Measurements from ENCODE around the gene FRMPD2.
A peak's percentile ranks its signal among the peaks of the same experiment; 100 is the strongest.

FRMPD2 gene

GRCh38 chr10:48257407-48257961, 17.0 kb downstream of the FRMPD2 start:
- Histone ChIP-seq H3K36me3 (ENCODE audit: insufficient read depth, low read length) (no peaks in the 10 kb centered on the region), H3K4me3 (ENCODE audit: low read depth in 1 of 2, low read length in 2 of 2) (no peak overlapping the region), H3K4me2 (ENCODE audit: insufficient read depth, low read length) (no peak overlapping the region), H3K79me2 (ENCODE audit: insufficient read depth, low read length) (no peaks in the 10 kb centered on the region), H3K9ac (ENCODE audit: low read depth, low read length) (no peak overlapping the region), H2AFZ (ENCODE audit: low read depth, low read length) (no peak overlapping the region), H3K27ac (ENCODE audit: low read length) (no peak overlapping the region), H4K20me1 (ENCODE audit: insufficient read depth, low read length) (no peaks in the 10 kb centered on the region), H3K27me3 (ENCODE audit: insufficient read depth, low read length, poor library complexity) (no peaks in the 10 kb centered on the region), H3K9me3 (ENCODE audit: insufficient read depth, low read length, severe bottlenecking) (no peaks in the 10 kb centered on the region), H3K4me1 (ENCODE audit: insufficient read depth, low read length) (no peaks in the 10 kb centered on the region)
- DNase-seq = no peak
- ATAC-seq (ENCODE audit: insufficient read depth, low read depth) = no peak
- TF ChIP-seq EZH2 (IDR thresholded peaks at IDR 0.05; ENCODE audit: borderline replicate concordance, low read depth, low read length, severe bottlenecking) (no peak), CTCF (IDR thresholded peaks at IDR 0.05; ENCODE audit: borderline replicate concordance, extremely low read depth, low read length, poor library complexity, severe bottlenecking) (no peak)

GRCh38 chr10:48255722-48256121, 18.8 kb downstream of the FRMPD2 start:
- H3K9ac ChIP-seq (ENCODE audit: low read depth, low read length) = no peak overlapping the region
- no peaks in the 10 kb centered on the region for H4K20me1 ChIP-seq (ENCODE audit: insufficient read depth, low read length)
- H3K27ac ChIP-seq (ENCODE audit: low read length) = no peak overlapping the region
- TF ChIP-seq CTCF (IDR thresholded peaks at IDR 0.05; ENCODE audit: borderline replicate concordance, extremely low read depth, low read length, poor library complexity, severe bottlenecking) (no peak), EZH2 (IDR thresholded peaks at IDR 0.05; ENCODE audit: borderline replicate concordance, low read depth, low read length, severe bottlenecking) (no peak)
- no peak overlapping the region for H2AFZ ChIP-seq (ENCODE audit: low read depth, low read length)
- H3K9me3 ChIP-seq (ENCODE audit: insufficient read depth, low read length, severe bottlenecking) = no peaks in the 10 kb centered on the region
- ATAC-seq (ENCODE audit: insufficient read depth, low read depth) (no peak), DNase-seq (peak; percentile 2)
- H3K4me3 ChIP-seq (ENCODE audit: low read depth in 1 of 2, low read length in 2 of 2) = no peak overlapping the region
- H3K79me2 ChIP-seq (ENCODE audit: insufficient read depth, low read length) = no peaks in the 10 kb centered on the region
- H3K4me2 ChIP-seq (ENCODE audit: insufficient read depth, low read length) = no peak overlapping the region
- no peaks in the 10 kb centered on the region for H3K36me3 ChIP-seq (ENCODE audit: insufficient read depth, low read length)
- no peaks in the 10 kb centered on the region for H3K27me3 ChIP-seq (ENCODE audit: insufficient read depth, low read length, poor library complexity)
- no peaks in the 10 kb centered on the region for H3K4me1 ChIP-seq (ENCODE audit: insufficient read depth, low read length)

GRCh38 chr10:48254750-48255512, 19.6 kb downstream of the FRMPD2 start:
- DNase-seq (peak; percentile 1), ATAC-seq (ENCODE audit: insufficient read depth, low read depth) (no peak)
- no peaks in the 10 kb centered on the region for H3K36me3 ChIP-seq (ENCODE audit: insufficient read depth, low read length)
- H3K9ac ChIP-seq (ENCODE audit: low read depth, low read length) = no peak overlapping the region
- H3K4me1 ChIP-seq (ENCODE audit: insufficient read depth, low read length) = no peaks in the 10 kb centered on the region
- H3K27me3 ChIP-seq (ENCODE audit: insufficient read depth, low read length, poor library complexity) = no peaks in the 10 kb centered on the region
- no peaks in the 10 kb centered on the region for H4K20me1 ChIP-seq (ENCODE audit: insufficient read depth, low read length)
- no peak overlapping the region for H3K4me2 ChIP-seq (ENCODE audit: insufficient read depth, low read length)
- no peaks in the 10 kb centered on the region for H3K9me3 ChIP-seq (ENCODE audit: insufficient read depth, low read length, severe bottlenecking)
- no peak overlapping the region for H3K4me3 ChIP-seq (ENCODE audit: low read depth in 1 of 2, low read length in 2 of 2)
- H3K79me2 ChIP-seq (ENCODE audit: insufficient read depth, low read length) = no peaks in the 10 kb centered on the region
- no peak for TF ChIP-seq EZH2 (IDR thresholded peaks at IDR 0.05; ENCODE audit: borderline replicate concordance, low read depth, low read length, severe bottlenecking)
- TF ChIP-seq CTCF (IDR thresholded peaks at IDR 0.05; ENCODE audit: borderline replicate concordance, extremely low read depth, low read length, poor library complexity, severe bottlenecking) = no peak
- no peak overlapping the region for H2AFZ ChIP-seq (ENCODE audit: low read depth, low read length)
- H3K27ac ChIP-seq (ENCODE audit: low read length) = no peak overlapping the region

Measured in DND-41 (cell line).